ENCODE data around the gene BCL2L2. TPM values are rescaled to one million over a fixed set of nuclear protein-coding genes. Genes with fewer than 3 reads are reported as not detected.

The BCL2L2 gene
- total and polyA plus RNA-seq, 9 of the 15 experiments (the other 6 are each of a cell fraction or from before 2014, with no cell fraction given): 2.6 to 32.5 (median 14.7) TPM

- no peak for ATAC-seq
- WGBS (ENCODE audit: insufficient coverage, low coverage, missing lambda C conversion rate): 58% methylated on average over 12 of the region's 19 CpGs
- TF ChIP-seq SRF (CRISPR knock-in tag; IDR thresholded peaks at IDR 0.05) (no peak), HCFC1 (IDR thresholded peaks at IDR 0.05; ENCODE audit: low read depth, low read length) (no peak), ELK3 (CRISPR knock-in tag; IDR thresholded peaks at IDR 0.05) (no peak), YY1 (IDR thresholded peaks at IDR 0.05; ENCODE audit: borderline replicate concordance in 1 of 3, control insufficient read depth in 1 of 3, extremely low read depth in 1 of 3, insufficient read depth in 3 of 3, insufficient read length in 1 of 3, insufficient replicate concordance in 2 of 3, low read depth in 1 of 3, low read length in 2 of 3) (no peak), ZNF507 (tag; conservative IDR thresholded peaks at IDR 0.05) (no peak), BRD4 (IDR thresholded peaks at IDR 0.05) (no peak), ZC3H11A (IDR thresholded peaks at IDR 0.05; ENCODE audit: low read depth, low read length) (no peak)
- Histone ChIP-seq H3K27me3 (ENCODE audit: control insufficient read depth in 2 of 2, insufficient read depth in 2 of 2, low read length in 2 of 2) (peaks cover 3 to 19% of the 10 kb centered on the region in 2 experiments; a peak in 3 of 5 replicates), H3K36me3 (ENCODE audit: control insufficient read depth, insufficient read depth, low read length) (no peaks in the 10 kb centered on the region), H3K79me2 (ENCODE audit: control insufficient read depth, insufficient read depth, low read length) (no peaks in the 10 kb centered on the region), H3K4me3 (no peak overlapping the region), H3K9me1 (ENCODE audit: control insufficient read depth, insufficient read depth, low read length) (no peaks in the 10 kb centered on the region), H4K20me1 (replicated peaks; ENCODE audit: control insufficient read depth, insufficient read depth, low read length) (no peaks in the 10 kb centered on the region), H3K27ac (ENCODE audit: extremely low read depth, low read depth, low read length) (no peak overlapping the region), H3K4me1 (replicated peaks in 1 of 2; ENCODE audit: control insufficient read depth in 2 of 2, insufficient read depth in 2 of 2, low read length in 2 of 2) (peaks cover 11 to 28% of the 10 kb centered on the region in 2 experiments; a peak in 4 of 5 replicates), H2AFZ (ENCODE audit: low read depth, low read length) (no peak overlapping the region), H3K4me2 (ENCODE audit: insufficient read depth, low read length) (no peak overlapping the region), H3K9me3 (replicated peaks; ENCODE audit: control insufficient read depth, insufficient read depth, low read depth, low read length) (no peaks in the 10 kb centered on the region), H3K9ac (ENCODE audit: insufficient read depth in 1 of 2, low read depth in 2 of 2, low read length in 2 of 2) (no peak overlapping the region; a peak in 1 of 4 replicates)
- POLR2A ChIA-PET: no interaction called here
- no peak for FAIRE-seq
- DNase-seq (ENCODE audit: extremely low read depth in 1 of 4, low spot score in 3 of 4): no peak
- CTCF ChIA-PET (ENCODE audit: low intra/inter-chr PET ratio): no interaction called here
- intact Hi-C loops (cut with micrococcal nuclease) (no loop called here), in situ Hi-C loops (cut with MboI) (no loop called here)
- BruUV-seq (replicated peaks): no TSS peak
Observed at GRCh38 chr14:23347406-23348296, 41.0 kb downstream of the BCL2L2 start.

All from K562 (cell line).